Lower leg skin (tissue), 4 donors: ENCODE measurements around the gene SOCS1. TPM values are rescaled to one million over a fixed set of nuclear protein-coding genes. Genes with fewer than 3 reads are reported as not detected.

Source experiments
- DNase-seq, 2 donors: peaks; one replicate each; pipeline ENCODE4 v3.0.0-alpha.2; 2019; ENCODE audit warnings: low spot score in 2 of 2
- H3K4me3 ChIP-seq: fragments of 200-600 bp; sonication (generic); 2 replicates; pipeline ENCODE4 v1.5.1; 2017; ENCODE audit warnings: mild to moderate bottlenecking, low read depth; ENCODE audit not compliant: poor library complexity, severe bottlenecking
- POLR2A ChIP-seq, 2 donors: fragments of 450-650 bp; IDR thresholded peaks; one replicate each; pipeline ENCODE4 v1.6.1; 2016 to 2017; ENCODE audit warnings: antibody characterized with exemption in 2 of 2, mild to moderate bottlenecking in 1 of 2, moderate library complexity in 1 of 2
- WGBS, 2 donors: methylation state at CpG; one replicate each; pipeline ENCODE4 v1.1.5; 2018; 5-methylcytosine and 5-hydroxymethylcytosine counted together
- intact Hi-C: fragments of 100-400 bp; cut with DNase I; formaldehyde crosslinking; loops from one replicate; pipeline ENCODE4 v1.15.0; 2023; ENCODE audit warnings: low total_unique reads
- total RNA-seq, 4 donors: library from RNA; depleted of rRNA; stranded (reverse); fragments of >200 nt; gene quantifications; one replicate each; pipeline ENCODE4 v1.1.0, GENCODE V29; 2016
- TF ChIP-seq, protein P1 (sequence below), 3 donors: fragments of 450-650 bp; IDR thresholded peaks; one replicate each; pipeline ENCODE4 v1.5.1; 2016; ENCODE audit warnings: antibody characterized with exemption in 3 of 3, mild to moderate bottlenecking in 3 of 3, moderate library complexity in 2 of 3

SOCS1 gene
- total RNA-seq, 4 donors from 2014 or later = 7.7 to 20.6 (median 10.1) TPM

DNA sequence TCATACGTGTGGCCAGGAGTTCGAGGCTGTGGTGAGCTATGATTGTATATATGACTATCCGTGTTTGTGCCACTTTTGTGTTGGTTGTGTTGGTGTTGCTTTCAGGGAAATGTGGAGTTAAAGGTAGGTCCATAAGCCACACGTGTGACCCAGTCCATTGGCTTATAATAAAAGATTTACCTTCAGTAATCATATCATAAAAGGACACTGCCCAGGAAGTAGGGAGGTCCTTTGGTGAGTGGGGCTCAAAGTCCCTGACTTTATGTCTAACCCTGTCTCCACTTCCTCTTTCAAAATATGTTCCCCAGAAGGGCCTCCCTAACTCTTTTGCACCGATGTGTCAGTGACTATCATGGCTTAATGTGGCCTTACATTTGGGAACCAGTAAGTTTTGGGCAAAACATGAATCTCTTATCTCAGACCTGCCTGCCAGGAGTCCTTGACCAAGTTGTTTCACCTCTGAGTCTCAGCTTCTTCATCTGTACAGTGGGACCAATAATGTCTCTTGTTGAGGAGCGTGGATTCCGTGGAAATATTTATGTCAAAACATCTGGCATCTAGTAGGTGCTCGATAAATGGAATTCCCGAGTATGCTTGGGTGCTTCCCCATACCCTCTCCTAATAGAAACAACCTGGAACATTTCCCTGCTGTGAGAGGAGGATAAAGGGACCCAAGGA is 8.3 kb upstream of the SOCS1 start:
- intact Hi-C loops = no loop called here
- TF ChIP-seq, protein P1, sequence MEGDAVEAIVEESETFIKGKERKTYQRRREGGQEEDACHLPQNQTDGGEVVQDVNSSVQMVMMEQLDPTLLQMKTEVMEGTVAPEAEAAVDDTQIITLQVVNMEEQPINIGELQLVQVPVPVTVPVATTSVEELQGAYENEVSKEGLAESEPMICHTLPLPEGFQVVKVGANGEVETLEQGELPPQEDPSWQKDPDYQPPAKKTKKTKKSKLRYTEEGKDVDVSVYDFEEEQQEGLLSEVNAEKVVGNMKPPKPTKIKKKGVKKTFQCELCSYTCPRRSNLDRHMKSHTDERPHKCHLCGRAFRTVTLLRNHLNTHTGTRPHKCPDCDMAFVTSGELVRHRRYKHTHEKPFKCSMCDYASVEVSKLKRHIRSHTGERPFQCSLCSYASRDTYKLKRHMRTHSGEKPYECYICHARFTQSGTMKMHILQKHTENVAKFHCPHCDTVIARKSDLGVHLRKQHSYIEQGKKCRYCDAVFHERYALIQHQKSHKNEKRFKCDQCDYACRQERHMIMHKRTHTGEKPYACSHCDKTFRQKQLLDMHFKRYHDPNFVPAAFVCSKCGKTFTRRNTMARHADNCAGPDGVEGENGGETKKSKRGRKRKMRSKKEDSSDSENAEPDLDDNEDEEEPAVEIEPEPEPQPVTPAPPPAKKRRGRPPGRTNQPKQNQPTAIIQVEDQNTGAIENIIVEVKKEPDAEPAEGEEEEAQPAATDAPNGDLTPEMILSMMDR (IDR thresholded peaks at IDR 0.05) = no peak
- TF ChIP-seq POLR2A (IDR thresholded peaks at IDR 0.05) = no peak
- no peak overlapping the region for H3K4me3 ChIP-seq
- WGBS, 2 donors = 75 to 77% methylated on average over 9 of the region's 9 CpGs
- DNase-seq = no peak

DNA sequence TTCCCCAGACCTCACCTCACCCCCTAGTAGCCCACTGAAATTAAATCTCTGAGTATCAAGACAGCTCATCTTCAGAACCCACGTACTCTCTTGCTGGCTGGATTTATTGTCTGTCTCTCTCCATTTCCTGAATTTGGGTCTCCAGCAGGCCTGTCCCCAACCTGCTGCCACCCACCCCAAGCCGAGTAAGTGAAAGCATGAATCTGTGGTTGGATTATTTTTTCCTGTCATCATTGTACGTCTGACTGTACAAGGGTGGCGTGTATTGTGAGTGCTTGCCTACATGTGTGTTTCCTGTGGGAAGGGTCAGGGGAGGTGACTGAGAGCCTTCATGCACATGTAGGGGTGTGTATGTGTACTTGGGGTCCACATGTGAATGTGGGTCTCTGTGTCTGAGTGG is 7.7 kb upstream of the SOCS1 start:
- 64 to 73% methylated on average over 4 of the region's 4 CpGs for WGBS, 2 donors
- H3K4me3 ChIP-seq = no peak overlapping the region
- intact Hi-C loops = no loop called here
- TF ChIP-seq, protein P1 (IDR thresholded peaks at IDR 0.05) = no peak
- TF ChIP-seq POLR2A (IDR thresholded peaks at IDR 0.05) = no peak
- DNase-seq = no peak

DNA sequence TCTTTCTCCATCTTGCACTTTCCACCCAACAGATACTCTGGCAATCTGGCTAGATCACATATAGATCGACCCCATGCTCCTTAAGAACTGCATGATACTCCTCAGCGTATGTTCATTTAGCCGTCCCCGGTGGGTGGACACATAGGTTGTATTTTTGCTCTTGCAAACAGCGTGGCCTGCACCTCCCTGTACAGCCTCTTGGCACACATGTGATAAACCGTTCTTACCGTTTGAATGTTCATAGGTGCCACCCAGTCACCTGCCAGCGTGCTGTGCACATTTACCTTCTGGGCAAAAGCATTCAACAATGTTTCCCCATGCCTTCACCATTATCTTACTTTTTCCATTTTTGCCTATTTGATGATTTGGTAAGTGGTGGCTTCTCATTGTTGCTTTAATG is 6.9 kb upstream of the SOCS1 start:
- intact Hi-C loops = no loop called here
- WGBS, 2 donors = 72 to 75% methylated on average over 8 of the region's 8 CpGs
- TF ChIP-seq, protein P1 (IDR thresholded peaks at IDR 0.05) = no peak
- TF ChIP-seq POLR2A (IDR thresholded peaks at IDR 0.05) = no peak

DNA sequence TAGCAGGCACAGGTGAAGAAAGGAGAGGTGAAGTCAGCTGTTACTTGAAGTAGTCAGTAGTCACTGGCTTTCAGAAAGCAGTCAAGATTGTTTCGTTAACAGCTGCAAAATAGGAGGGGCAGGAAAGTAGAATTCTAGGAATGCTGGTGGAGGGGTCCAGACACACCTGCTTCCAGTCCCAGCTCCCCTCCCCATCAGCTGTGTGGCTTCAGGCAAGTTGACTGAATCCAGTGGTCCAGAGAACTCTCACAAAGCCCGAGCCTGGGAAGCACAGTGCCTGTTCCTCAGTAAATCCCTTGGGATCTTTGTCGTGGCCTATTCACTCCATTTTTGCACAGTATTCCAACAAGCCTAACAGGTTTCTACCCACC is 4.6 kb upstream of the SOCS1 start:
- WGBS, 2 donors = 67 to 71% methylated on average over 3 of the region's 3 CpGs
- no peak overlapping the region for H3K4me3 ChIP-seq
- no peak for TF ChIP-seq POLR2A (IDR thresholded peaks at IDR 0.05)
- TF ChIP-seq, protein P1 (IDR thresholded peaks at IDR 0.05) = no peak
- DNase-seq = no peak
- intact Hi-C loops = no loop called here

More for the DNA sequence above, 6.9 kb upstream of the SOCS1 start:
- peak in 1 of 2 donors; percentile 74 for DNase-seq
- H3K4me3 ChIP-seq = no peak overlapping the region

DNA sequence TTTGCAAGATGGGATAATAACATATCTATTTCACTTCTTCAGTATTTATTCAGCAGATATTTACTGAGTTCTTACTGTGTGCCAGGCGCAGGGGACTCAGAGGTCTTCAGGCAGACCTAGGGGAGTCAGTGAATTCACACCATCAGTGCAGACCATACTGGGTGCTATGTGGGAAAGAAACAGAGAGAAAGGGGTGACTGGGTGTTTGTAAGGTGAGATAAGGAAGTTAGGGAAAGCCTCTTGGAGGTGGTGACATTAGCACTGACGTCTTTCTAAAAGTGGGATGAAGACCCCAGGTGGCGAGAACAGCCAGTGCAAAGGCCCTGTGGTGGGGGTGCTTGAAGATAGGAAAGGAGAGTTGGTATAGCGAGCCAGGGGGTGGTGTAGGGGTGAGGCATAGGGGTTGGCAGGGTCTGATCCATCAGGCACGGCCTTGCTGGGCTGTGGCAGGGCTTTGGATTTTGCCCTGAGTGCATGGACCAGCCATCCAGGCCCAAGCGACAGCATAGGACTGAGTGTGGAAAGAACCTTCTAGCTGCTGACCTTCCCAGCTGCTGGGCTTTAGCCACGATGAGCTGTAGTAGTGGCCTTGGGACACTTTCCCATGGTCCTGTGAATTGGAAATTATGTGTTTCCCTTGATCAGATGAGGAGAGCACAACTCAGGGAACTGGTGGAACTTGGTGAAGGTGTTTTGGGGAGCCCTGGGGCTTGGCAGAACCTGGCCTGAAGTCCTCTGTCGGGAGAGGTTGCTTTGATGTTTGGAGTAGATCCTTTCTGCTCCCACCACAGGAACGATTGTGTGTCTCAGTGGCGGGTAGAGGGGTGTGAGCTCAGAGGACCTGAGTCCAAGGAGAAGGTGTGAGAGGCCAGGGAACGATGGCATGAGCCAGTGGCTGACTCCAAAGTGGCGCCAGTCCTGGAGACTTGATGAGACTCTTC is 3.9 kb upstream of the SOCS1 start:
- WGBS, 2 donors = 85 to 86% methylated on average over 12 of the region's 12 CpGs
- intact Hi-C loops = loop anchor here (5.0 to 10.0 kb wide), 2 partner anchors 155 to 288 kb away; no protein-coding TSS in a partner anchor

More for the DNA sequence above, 3.9 kb upstream of the SOCS1 start:
- TF ChIP-seq, protein P1 (IDR thresholded peaks at IDR 0.05) = no peak
- no peak for TF ChIP-seq POLR2A (IDR thresholded peaks at IDR 0.05)
- DNase-seq = peak in 1 of 2 donors; percentile 68
- H3K4me3 ChIP-seq = no peak overlapping the region
